Measurements from ENCODE around the gene INTS6.

DNA sequence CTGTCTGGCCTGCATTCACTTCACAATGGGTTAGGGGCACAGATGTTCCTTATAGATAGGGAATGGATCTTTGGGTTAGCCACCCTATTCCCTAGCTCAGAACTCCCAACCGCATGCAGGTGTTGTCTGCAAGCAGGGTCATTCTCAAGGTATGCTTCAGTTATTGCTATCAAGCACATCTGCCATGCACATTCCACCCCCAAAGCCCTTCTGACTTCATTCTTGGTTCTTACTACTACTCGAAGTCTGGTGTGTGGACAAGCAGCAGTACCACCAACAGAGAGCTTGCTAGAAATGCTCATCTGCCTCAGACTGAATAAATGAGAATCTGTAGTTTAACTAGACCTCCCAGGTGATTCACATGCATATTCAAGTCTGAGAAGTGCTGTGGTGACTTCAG is 82.0 kb downstream of the INTS6 start:
- TF ChIP-seq EZH2 (IDR thresholded peaks at IDR 0.05; ENCODE audit: borderline replicate concordance, low read length) = no peak
- TF ChIP-seq, protein P1, sequence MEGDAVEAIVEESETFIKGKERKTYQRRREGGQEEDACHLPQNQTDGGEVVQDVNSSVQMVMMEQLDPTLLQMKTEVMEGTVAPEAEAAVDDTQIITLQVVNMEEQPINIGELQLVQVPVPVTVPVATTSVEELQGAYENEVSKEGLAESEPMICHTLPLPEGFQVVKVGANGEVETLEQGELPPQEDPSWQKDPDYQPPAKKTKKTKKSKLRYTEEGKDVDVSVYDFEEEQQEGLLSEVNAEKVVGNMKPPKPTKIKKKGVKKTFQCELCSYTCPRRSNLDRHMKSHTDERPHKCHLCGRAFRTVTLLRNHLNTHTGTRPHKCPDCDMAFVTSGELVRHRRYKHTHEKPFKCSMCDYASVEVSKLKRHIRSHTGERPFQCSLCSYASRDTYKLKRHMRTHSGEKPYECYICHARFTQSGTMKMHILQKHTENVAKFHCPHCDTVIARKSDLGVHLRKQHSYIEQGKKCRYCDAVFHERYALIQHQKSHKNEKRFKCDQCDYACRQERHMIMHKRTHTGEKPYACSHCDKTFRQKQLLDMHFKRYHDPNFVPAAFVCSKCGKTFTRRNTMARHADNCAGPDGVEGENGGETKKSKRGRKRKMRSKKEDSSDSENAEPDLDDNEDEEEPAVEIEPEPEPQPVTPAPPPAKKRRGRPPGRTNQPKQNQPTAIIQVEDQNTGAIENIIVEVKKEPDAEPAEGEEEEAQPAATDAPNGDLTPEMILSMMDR (conservative IDR thresholded peaks at IDR 0.05 in 1 of 2, IDR thresholded peaks at IDR 0.05 in 1 of 2; ENCODE audit: extremely low read depth in 1 of 2, insufficient read depth in 1 of 2, low read depth in 1 of 2, low read length in 2 of 2) = no peak
